ENCODE data around the gene LAMP1. TPM values are rescaled to one million over a fixed set of nuclear protein-coding genes. Genes with fewer than 3 reads are reported as not detected.

Gene LAMP1
- total RNA-seq, 4 donors from 2014 or later, result 106 to 178 (median 125) TPM

GRCh38 chr13:113273321-113273720, 23.7 kb upstream of the LAMP1 start:
- no peak for TF ChIP-seq CTCF (IDR thresholded peaks at IDR 0.05; ENCODE audit: low read depth)

- TF ChIP-seq CTCF (IDR thresholded peaks at IDR 0.05; ENCODE audit: low read depth), result no peak
These were observed 23.0 kb upstream of the LAMP1 start for GRCh38 chr13:113273851-113274590.

GRCh38 chr13:113274721-113275120, 22.3 kb upstream of the LAMP1 start:
- TF ChIP-seq CTCF (IDR thresholded peaks at IDR 0.05; ENCODE audit: low read depth), result no peak

GRCh38 chr13:113275387-113275786, 21.7 kb upstream of the LAMP1 start:
- no peak for TF ChIP-seq CTCF (IDR thresholded peaks at IDR 0.05; ENCODE audit: low read depth)

- TF ChIP-seq CTCF (IDR thresholded peaks at IDR 0.05; ENCODE audit: low read depth), result no peak
These were observed 16.9 kb upstream of the LAMP1 start for GRCh38 chr13:113280126-113280525.

GRCh38 chr13:113283904-113284303, 13.1 kb upstream of the LAMP1 start:
- no peak for TF ChIP-seq CTCF (IDR thresholded peaks at IDR 0.05; ENCODE audit: low read depth)

GRCh38 chr13:113288880-113289279, 8.2 kb upstream of the LAMP1 start:
- TF ChIP-seq CTCF (IDR thresholded peaks at IDR 0.05; ENCODE audit: low read depth), result no peak

Measured in subcutaneous adipose tissue (tissue), 4 donors.